GM23338 (cell line): ENCODE measurements around the gene CAND1.

ENCODE experiments used
- CREB1 ChIP-seq: fragments of 250-450 bp; sonication (Bioruptor Pico); IDR thresholded peaks from 2 replicates; pipeline ENCODE4 v1.5.0; 2020; ENCODE audit warnings: low read depth, mild to moderate bottlenecking, moderate library complexity
- CTCF ChIP-seq, 2 experiments: fragments of 200-600 bp in 1 of 2; sonication (generic) in 1 of 2; conservative IDR thresholded peaks; 2 replicates each; pipeline versions ENCODE4 v1.5.1 to v1.6.1; 2016 to 2017; ENCODE audit warnings: antibody characterized with exemption in 2 of 2, low read depth in 2 of 2, mild to moderate bottlenecking in 2 of 2, moderate library complexity in 1 of 2
- EZH2 ChIP-seq: fragments of 200-600 bp; sonication (generic); IDR thresholded peaks from one replicate; pipeline ENCODE4 v1.8.0; 2017; ENCODE audit warnings: antibody characterized with exemption, mild to moderate bottlenecking, low read depth; ENCODE audit not compliant: unreplicated experiment
- JUNB ChIP-seq: IDR thresholded peaks from one replicate; pipeline ENCODE4 v1.6.1; 2016; ENCODE audit warnings: antibody characterized with exemption; ENCODE audit not compliant: unreplicated experiment
- NANOG ChIP-seq: IDR thresholded peaks from 2 replicates; pipeline ENCODE4 v1.6.1; 2016; ENCODE audit warnings: antibody characterized with exemption, borderline replicate concordance
- POLR2AphosphoS5 ChIP-seq: IDR thresholded peaks from 2 replicates; pipeline ENCODE4 v1.6.1; 2016; ENCODE audit warnings: antibody characterized with exemption, low read depth
- REST ChIP-seq: IDR thresholded peaks from one replicate; pipeline ENCODE4 v1.6.1; 2018; ENCODE audit warnings: antibody characterized with exemption; ENCODE audit not compliant: unreplicated experiment
- STAT1 ChIP-seq: IDR thresholded peaks from one replicate; pipeline ENCODE4 v1.6.1; 2016; ENCODE audit warnings: antibody characterized with exemption; ENCODE audit not compliant: unreplicated experiment
- ZNF114 ChIP-seq: fragments of 250-450 bp; sonication (Bioruptor Pico); IDR thresholded peaks from 2 replicates; pipeline ENCODE4 v1.5.0; 2020; ENCODE audit warnings: mild to moderate bottlenecking, moderate library complexity

- TF ChIP-seq POLR2AphosphoS5 (no peak), CTCF (conservative IDR thresholded peaks at IDR 0.05; ENCODE audit: low read depth in 2 of 2) (no peak), EZH2 (no peak), REST (no peak), NANOG (no peak), CREB1 (CRISPR knock-in tag) (no peak), STAT1 (no peak), ZNF114 (no peak), JUNB (no peak)
These were observed 5.7 kb upstream of the CAND1 start for GRCh38 chr12:67263471-67263870.
